GM12801 (cell line): ENCODE results near the gene GHRL.

ENCODE experiments used
- TF ChIP-seq, protein P1 (sequence below): IDR thresholded peaks from one replicate; pipeline ENCODE4 v1.5.1; 2011; ENCODE audit warnings: control low read depth; ENCODE audit not compliant: insufficient read length; ENCODE audit errors: extremely low read depth

GHRL gene

DNA sequence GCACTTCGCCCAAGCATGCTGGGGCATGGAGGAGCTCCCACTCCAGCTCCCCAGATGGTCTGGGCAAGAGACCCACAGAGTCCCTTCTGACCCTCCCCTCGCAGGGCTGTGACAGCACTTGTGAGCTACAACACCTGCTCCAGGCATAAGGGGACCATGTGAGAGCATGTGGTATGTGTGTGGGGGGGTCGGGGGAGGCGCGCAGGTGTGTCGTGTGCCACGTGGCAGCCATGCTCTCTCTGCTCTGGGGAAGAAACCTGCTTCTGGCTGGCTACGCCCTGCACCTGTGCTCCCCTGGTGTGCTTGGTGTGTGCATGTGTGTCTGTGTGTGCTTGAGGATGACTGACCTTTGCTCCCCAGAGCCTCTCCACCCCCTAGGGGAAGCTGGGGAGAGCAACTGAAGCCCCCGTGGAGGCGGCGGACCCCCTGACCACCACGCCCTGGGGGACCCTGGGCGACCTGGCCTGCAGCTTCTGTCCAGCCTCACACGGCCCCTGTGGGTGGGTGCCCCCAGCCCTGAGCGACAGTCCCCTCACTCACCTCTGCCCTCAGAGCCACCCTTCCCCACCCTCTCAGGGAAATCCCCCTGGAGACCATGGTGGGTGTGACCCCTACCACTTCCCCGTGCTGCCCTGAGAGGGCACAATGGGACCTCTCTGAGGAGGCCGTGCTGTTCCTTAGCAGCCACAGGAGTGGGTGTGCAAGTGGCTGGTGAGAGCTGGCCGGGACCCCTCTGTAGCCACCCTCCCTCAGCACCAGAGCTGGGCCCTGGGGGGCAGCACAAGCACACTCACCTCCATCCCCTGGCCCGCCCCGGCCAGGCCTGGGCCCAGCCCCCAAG, 44.8 kb upstream of the GHRL start:
- TF ChIP-seq, protein P1, sequence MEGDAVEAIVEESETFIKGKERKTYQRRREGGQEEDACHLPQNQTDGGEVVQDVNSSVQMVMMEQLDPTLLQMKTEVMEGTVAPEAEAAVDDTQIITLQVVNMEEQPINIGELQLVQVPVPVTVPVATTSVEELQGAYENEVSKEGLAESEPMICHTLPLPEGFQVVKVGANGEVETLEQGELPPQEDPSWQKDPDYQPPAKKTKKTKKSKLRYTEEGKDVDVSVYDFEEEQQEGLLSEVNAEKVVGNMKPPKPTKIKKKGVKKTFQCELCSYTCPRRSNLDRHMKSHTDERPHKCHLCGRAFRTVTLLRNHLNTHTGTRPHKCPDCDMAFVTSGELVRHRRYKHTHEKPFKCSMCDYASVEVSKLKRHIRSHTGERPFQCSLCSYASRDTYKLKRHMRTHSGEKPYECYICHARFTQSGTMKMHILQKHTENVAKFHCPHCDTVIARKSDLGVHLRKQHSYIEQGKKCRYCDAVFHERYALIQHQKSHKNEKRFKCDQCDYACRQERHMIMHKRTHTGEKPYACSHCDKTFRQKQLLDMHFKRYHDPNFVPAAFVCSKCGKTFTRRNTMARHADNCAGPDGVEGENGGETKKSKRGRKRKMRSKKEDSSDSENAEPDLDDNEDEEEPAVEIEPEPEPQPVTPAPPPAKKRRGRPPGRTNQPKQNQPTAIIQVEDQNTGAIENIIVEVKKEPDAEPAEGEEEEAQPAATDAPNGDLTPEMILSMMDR = no peak

DNA sequence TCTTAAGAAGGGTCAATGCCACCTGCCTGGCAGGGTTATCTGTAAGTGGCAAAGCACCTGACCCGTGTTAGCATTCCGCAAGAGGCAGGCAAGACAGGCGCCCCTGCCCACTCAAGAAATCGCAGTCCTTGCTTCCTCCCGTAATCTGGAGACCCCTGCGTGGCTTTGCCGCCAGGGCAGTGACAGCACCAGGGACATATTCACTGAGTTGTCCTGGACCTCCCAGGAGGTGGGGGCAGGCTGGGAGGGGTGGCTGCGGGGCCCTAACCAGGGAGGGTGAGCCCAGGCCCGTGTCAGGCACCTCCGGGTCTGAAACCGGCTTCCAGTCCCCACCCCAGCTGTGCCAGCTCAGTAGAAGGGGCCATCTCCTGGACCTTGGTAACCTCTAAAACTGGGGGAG, 44.0 kb upstream of the GHRL start:
- TF ChIP-seq, protein P1 = no peak

DNA sequence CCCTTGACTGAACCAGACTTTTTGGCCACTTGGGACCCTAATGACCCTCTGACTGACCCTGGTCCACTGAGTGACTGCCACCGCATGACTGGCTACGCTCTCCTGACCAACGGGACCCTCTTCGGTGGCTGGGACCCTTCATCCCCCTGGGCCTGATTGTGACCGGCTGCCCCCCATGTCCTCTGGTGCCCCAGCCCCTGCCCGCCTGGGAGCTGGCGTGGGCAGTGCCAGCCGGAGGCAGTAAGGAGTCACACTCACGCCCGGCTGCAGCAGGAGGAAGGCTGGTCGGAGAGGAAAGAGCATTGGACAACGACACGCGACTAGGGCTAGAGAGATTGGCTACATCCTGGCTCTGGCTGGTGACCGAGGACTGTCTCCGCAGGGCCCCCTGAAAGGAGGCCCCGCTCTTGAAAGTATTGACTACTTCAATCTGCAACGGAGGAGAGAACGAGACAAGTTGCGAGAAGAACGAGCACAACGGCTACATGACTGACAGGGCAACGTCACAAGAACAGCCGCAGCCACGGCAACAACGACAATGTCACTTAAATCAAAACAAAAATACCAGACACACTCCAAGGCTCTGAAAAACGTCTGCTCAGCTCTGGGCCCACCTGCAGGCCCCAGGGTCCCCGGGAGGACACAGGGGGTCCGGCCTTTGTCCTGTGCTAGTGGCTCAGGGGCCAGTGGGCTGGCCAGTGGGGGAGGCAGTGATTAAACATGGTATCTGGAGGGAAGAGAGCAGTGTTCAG, 43.3 kb upstream of the GHRL start:
- TF ChIP-seq, protein P1 = no peak

DNA sequence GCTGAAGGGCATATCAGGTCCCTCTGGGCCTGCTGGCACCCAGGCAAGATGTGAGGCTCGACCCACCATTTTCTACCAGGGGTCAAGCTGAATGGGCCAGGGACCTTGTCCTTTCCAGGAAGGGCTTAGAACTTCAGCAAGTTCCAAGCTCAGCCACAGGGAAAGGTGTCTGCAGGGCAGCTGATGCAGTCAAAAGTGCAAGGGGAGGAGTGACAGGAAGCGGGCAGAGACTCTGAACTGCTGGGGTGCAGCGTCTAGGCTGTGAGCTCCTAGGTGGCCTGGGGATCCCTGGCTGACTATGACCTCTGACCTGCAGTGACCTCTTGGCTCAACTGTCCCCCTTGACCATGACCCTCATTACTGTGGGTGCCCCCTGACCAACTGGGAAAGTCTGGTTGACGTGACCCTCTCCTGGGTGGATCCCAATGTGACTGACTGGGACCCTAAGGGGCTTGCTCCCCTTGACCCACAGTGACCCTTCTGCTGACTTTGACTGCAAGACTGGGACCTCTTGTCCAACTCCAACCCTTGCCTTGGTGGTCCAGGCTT, 42.5 kb upstream of the GHRL start:
- TF ChIP-seq, protein P1 = no peak

DNA sequence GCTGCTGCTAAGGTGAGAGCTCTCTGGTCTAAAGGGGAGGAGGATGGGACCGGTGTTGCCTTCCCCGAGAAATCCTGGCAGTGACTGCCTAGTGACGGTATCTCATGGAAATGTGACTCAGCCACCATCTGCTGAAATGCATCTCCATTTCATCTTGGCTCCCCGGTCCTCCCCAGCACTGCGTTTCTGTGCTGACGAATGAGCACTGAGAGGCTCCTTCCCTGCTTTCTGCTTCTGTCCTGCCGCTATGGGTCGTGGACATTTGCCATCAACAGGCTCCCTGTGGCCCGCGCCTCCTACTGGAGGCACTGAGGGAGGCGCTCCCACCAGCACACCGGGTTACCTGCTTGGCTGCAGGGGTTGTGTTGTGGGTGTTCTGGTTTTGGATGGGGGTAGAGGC, 41.7 kb upstream of the GHRL start:
- TF ChIP-seq, protein P1 = no peak

DNA sequence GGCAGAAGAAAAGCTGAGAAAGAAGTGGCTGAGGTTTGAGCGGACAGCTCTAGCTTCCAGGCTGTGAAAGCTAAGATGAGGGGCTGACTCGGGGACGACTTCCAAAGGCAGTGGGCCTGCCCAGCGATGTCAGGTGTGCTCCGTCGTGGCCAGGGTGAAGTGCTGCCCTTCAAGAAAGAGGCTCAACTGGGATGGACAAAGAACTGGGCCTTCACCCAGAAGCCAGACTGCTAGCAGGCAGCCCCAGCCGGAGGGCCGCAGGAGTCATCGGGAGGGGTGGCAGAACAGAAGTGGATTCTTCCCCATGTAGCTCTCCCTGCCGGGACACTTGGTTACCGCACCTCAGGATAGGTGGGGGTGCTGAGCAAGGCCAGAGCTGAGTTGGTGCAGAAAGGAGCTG, 41.3 kb upstream of the GHRL start:
- TF ChIP-seq, protein P1 = no peak

DNA sequence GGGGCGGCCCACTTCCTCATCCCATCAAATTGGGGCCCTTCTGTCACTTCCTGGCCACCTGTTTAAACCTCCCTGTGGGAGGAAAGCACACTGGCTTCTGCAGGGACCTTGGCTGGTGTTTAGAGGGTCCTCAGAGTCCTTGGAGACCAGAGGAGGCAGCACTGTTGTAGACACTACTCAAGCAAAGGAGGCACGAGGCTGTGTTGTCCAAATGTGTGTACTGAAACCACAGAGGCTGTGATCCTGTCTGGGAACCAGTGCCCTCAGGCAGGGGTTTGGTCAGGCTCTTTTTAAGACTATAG, 40.6 kb upstream of the GHRL start:
- TF ChIP-seq, protein P1 = no peak
